K562 (cell line): ENCODE results near the gene NBEAL1.

Experiments used
- BHLHE40 ChIP-seq: IDR thresholded peaks from 2 replicates; pipeline ENCODE4 v1.6.1; 2011; ENCODE audit warnings: low read length, improper control_type of control experiment
- CEBPB ChIP-seq: fragments of 450-650 bp; IDR thresholded peaks from 2 replicates; pipeline ENCODE4 v1.6.1; 2016; ENCODE audit warnings: missing genetic modification characterization, missing compliant biosample characterization
- CTCF ChIP-seq, 3 experiments: IDR thresholded peaks in 2 of 3; conservative IDR thresholded peaks in 1 of 3; 2 replicates each; pipeline ENCODE4 v1.5.1; 2011 to 2012; ENCODE audit warnings: low read length in 3 of 3, mild to moderate bottlenecking in 3 of 3, control low read depth in 2 of 3, improper control_type of control experiment in 1 of 3, inconsistent platforms in 1 of 3, low read depth in 1 of 3, mixed read lengths in 1 of 3, moderate library complexity in 1 of 3; ENCODE audit not compliant: insufficient read depth in 2 of 3
- EP300 ChIP-seq: IDR thresholded peaks from 2 replicates; pipeline ENCODE4 v1.6.1; 2012; ENCODE audit warnings: low read length, improper control_type of control experiment
- MNT ChIP-seq, 2 experiments: fragments of 450-650 bp; conservative IDR thresholded peaks; 2 replicates each; pipeline ENCODE4 v1.6.1; 2017; ENCODE audit warnings: mild to moderate bottlenecking in 2 of 2, moderate library complexity in 2 of 2
- POLR2H ChIP-seq: IDR thresholded peaks from 2 replicates; pipeline ENCODE4 v1.6.1; 2016; ENCODE audit warnings: missing genetic modification characterization, low read depth, mild to moderate bottlenecking, control low read depth, missing compliant biosample characterization, moderate library complexity
- TAF1 ChIP-seq: IDR thresholded peaks from 2 replicates; pipeline ENCODE4 v1.6.1; 2011; ENCODE audit warnings: mild to moderate bottlenecking, low read length, moderate library complexity; ENCODE audit not compliant: insufficient read depth, control insufficient read depth, severe bottlenecking; ENCODE audit errors: extremely low read depth
- ZNF277 ChIP-seq: fragments of 250-450 bp; sonication (Bioruptor Pico); IDR thresholded peaks from 2 replicates; pipeline ENCODE4 v1.8.0; 2022; ENCODE audit warnings: inconsistent platforms, mild to moderate bottlenecking, moderate library complexity, borderline replicate concordance
- ZNF3 ChIP-seq: fragments of 250-450 bp; sonication (Bioruptor Pico); IDR thresholded peaks from 2 replicates; pipeline ENCODE4 v1.5.0; 2021; ENCODE audit warnings: mild to moderate bottlenecking, moderate library complexity
- TF ChIP-seq, protein P1 (sequence below): fragments of 150-350 bp; IDR thresholded peaks from 2 replicates; pipeline ENCODE4 v1.6.1; 2014; ENCODE audit warnings: low read depth, mild to moderate bottlenecking, low read length, borderline replicate concordance

GRCh38 chr2:203175371-203175770 lies 160.7 kb downstream of the NBEAL1 start:
- no peak for TF ChIP-seq CTCF (IDR thresholded peaks at IDR 0.05 in 2 of 3, conservative IDR thresholded peaks at IDR 0.05 in 1 of 3; ENCODE audit: insufficient read depth in 2 of 3, low read depth in 1 of 3, low read length in 3 of 3)
- no peak for TF ChIP-seq MNT (conservative IDR thresholded peaks at IDR 0.05)
- TF ChIP-seq ZNF3, result no peak
- TF ChIP-seq TAF1, result no peak
- no peak for TF ChIP-seq BHLHE40
- TF ChIP-seq EP300, result no peak
- no peak for TF ChIP-seq CEBPB
- TF ChIP-seq ZNF277 (CRISPR knock-in tag), result no peak
- TF ChIP-seq, protein P1, sequence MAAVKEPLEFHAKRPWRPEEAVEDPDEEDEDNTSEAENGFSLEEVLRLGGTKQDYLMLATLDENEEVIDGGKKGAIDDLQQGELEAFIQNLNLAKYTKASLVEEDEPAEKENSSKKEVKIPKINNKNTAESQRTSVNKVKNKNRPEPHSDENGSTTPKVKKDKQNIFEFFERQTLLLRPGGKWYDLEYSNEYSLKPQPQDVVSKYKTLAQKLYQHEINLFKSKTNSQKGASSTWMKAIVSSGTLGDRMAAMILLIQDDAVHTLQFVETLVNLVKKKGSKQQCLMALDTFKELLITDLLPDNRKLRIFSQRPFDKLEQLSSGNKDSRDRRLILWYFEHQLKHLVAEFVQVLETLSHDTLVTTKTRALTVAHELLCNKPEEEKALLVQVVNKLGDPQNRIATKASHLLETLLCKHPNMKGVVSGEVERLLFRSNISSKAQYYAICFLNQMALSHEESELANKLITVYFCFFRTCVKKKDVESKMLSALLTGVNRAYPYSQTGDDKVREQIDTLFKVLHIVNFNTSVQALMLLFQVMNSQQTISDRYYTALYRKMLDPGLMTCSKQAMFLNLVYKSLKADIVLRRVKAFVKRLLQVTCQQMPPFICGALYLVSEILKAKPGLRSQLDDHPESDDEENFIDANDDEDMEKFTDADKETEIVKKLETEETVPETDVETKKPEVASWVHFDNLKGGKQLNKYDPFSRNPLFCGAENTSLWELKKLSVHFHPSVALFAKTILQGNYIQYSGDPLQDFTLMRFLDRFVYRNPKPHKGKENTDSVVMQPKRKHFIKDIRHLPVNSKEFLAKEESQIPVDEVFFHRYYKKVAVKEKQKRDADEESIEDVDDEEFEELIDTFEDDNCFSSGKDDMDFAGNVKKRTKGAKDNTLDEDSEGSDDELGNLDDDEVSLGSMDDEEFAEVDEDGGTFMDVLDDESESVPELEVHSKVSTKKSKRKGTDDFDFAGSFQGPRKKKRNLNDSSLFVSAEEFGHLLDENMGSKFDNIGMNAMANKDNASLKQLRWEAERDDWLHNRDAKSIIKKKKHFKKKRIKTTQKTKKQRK, result no peak
- no peak for TF ChIP-seq POLR2H
